ENCODE results near the gene RAD9A.

DNA sequence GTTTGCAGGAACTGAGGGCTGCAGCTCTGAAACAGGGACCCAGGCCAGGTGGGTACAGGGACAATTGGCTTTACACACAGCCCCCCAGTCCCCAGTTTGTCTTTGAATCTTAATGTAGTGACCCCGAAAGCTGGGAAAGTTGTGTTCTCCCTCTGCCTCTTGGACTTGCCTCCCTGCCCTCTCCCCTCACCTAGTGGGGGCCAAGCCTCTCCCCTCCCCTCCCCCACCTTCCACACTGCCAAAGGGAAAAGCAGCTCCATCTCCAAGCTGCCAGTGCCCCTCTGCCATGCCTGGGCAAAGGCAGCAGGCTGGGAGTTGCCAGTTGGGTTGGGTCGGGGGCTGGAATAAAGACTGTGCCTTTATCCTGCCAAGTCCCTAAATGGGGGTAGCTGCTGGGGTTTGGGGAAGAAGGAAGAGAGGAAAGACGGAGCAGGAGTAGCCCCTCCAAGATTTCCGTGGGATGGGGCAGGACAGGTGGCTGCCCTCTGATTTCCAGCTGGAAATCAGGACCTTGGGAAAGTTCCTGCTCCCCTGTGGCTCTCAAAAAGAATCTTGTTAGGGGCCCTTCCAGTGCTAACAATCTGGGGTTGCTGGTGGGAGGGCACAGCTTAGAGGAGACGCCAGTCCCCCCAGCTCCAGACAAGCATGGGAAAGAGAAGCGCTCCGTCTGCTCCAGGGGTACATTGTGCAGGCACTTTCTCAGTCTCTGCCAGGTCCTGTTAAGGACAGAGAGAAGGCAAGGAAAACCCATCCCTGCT, 15.5 kb upstream of the RAD9A start:
- TF ChIP-seq POLR2AphosphoS5 (IDR thresholded peaks at IDR 0.05; ENCODE audit: borderline replicate concordance, low read depth, low read length): no peak
- TF ChIP-seq EZH2 (IDR thresholded peaks at IDR 0.05): no peak
- no peak for TF ChIP-seq FOXP2 (optimal IDR thresholded peaks at IDR 0.05; ENCODE audit: control extremely low read depth, extremely low read length, insufficient read depth)
